Tibial artery (tissue), 4 donors: Measurements from ENCODE around the gene GID8.

Source experiments
- DNase-seq, 2 donors: peaks; one replicate each; pipeline ENCODE4 v3.0.0-alpha.2; 2019
- H3K27ac ChIP-seq, 2 donors: fragments of 200-600 bp; sonication (generic) in 1 of 2; 1 replicate in 1 of 2; 2 replicates in 1 of 2; pipeline ENCODE4 v1.5.1; 2018 to 2019; ENCODE audit warnings: mild to moderate bottlenecking in 1 of 2
- H3K27me3 ChIP-seq, 2 donors: fragments of 200-600 bp; sonication (generic) in 1 of 2; one replicate each; pipeline versions ENCODE4 v1.5.1 to v1.6.0; 2016 to 2019
- H3K36me3 ChIP-seq, 3 donors: fragments of 200-600 bp; sonication (generic) in 2 of 3; one replicate each; pipeline ENCODE4 v1.5.1; 2016 to 2019; ENCODE audit warnings: mild to moderate bottlenecking in 2 of 3
- H3K4me1 ChIP-seq, 4 donors: fragments of 200-600 bp; sonication (generic) in 2 of 4; 1 replicate in 3 of 4; 2 replicates in 1 of 4; pipeline ENCODE4 v1.5.1; 2016 to 2019
- H3K4me3 ChIP-seq, 2 donors: fragments of 200-600 bp; sonication (generic) in 1 of 2; 1 replicate in 1 of 2; 2 replicates in 1 of 2; pipeline ENCODE4 v1.5.1; 2018 to 2019; ENCODE audit warnings: mild to moderate bottlenecking in 2 of 2
- H3K9me3 ChIP-seq, 3 donors: fragments of 200-600 bp; sonication (generic) in 1 of 3; one replicate each; pipeline ENCODE4 v1.5.1; 2016 to 2019
- intact Hi-C: fragments of 100-400 bp; cut with DNase I; formaldehyde crosslinking; loops from one replicate; pipeline ENCODE4 v1.15.0; 2023; ENCODE audit warnings: low total_unique reads
- TF ChIP-seq, protein P1 (sequence below), 2 experiments: fragments of 200-600 bp in 1 of 2; fragments of 450-650 bp in 1 of 2; IDR thresholded peaks; one replicate each; pipeline ENCODE4 v1.5.1; 2017 to 2019; ENCODE audit warnings: antibody characterized with exemption in 2 of 2, mild to moderate bottlenecking in 1 of 2, moderate library complexity in 1 of 2

Gene GID8

DNA sequence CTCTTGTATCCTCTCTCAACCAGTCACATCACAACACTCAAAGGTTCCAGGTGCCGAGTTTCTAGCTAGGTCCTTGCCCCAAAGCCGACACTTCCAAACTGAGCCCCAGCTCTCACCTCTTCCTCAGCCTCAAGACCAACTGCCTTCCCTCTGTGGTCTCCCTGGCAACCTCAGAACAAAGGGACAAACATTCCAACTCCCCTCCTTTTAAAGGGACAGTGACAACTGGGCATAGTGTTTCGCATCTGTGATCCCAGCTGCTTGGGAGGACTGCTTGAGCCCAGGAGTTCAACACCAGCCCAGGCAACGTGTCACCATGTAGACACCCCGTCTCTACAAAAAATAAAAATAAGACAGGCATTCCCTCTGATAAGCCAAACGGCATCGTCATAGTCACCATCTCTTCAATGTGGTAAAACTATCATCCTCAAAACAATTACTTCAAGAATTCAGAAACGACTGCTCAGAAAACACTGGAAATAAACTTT is 22.9 kb upstream of the GID8 start:
- TF ChIP-seq, protein P1, sequence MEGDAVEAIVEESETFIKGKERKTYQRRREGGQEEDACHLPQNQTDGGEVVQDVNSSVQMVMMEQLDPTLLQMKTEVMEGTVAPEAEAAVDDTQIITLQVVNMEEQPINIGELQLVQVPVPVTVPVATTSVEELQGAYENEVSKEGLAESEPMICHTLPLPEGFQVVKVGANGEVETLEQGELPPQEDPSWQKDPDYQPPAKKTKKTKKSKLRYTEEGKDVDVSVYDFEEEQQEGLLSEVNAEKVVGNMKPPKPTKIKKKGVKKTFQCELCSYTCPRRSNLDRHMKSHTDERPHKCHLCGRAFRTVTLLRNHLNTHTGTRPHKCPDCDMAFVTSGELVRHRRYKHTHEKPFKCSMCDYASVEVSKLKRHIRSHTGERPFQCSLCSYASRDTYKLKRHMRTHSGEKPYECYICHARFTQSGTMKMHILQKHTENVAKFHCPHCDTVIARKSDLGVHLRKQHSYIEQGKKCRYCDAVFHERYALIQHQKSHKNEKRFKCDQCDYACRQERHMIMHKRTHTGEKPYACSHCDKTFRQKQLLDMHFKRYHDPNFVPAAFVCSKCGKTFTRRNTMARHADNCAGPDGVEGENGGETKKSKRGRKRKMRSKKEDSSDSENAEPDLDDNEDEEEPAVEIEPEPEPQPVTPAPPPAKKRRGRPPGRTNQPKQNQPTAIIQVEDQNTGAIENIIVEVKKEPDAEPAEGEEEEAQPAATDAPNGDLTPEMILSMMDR (IDR thresholded peaks at IDR 0.05), result no peak
- Histone ChIP-seq H3K36me3 (peaks cover 26 to 37% (median 28%) of the 10 kb centered on the region in 3 donors), H3K27me3 (no peaks in the 10 kb centered on the region), H3K9me3 (no peaks in the 10 kb centered on the region), H3K4me1 (peaks cover 0 to 79% (median 61%) of the 10 kb centered on the region in 4 donors), H3K4me3 (no peak overlapping the region), H3K27ac (no peak overlapping the region)
- DNase-seq, result peak in 1 of 2 donors; percentile 56
- intact Hi-C loops, result no loop called here

DNA sequence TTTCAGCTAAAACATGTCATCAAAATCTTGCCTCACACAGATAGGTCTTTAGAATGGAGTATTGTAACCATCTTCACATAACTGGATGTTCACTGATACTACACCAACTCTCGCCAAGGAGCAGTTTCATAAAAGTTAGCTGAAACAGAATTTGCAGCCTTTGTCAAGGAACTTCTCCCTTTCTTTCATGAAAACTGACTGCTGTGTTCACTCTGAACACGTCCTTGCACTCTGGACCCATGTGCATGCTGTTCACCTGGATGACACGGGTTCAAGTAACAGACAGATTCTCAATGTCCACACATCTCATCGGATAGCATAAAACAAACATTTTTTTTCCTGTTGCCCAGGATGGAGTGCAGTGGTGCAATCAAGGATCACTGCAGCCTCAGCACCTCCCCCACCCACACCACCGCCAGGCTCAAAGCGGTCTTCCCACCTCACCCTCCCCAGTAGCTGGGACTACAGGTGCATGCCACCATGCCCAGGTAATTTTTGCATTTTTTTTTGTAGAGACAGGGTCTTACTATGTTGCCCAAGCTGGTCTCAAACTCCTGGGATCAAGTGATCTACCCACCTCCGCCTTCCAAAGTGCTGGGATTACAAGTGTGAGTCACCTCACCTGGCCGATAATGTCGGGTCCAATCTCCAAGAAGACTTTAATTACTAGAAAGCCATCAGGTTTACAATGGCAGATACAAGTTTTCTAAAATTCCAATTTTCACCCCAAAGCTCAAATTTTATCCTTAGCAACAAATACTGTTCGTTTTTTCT is 21.1 kb upstream of the GID8 start:
- H3K27me3 ChIP-seq, result no peaks in the 10 kb centered on the region
- intact Hi-C loops, result no loop called here
- no peak overlapping the region for H3K4me3 ChIP-seq
- no peak overlapping the region for H3K27ac ChIP-seq
- peaks cover 7 to 18% (median 9%) of the 10 kb centered on the region in 3 donors for H3K36me3 ChIP-seq
- peak in 1 of 2 donors; percentile 27 for DNase-seq
- TF ChIP-seq, protein P1 (IDR thresholded peaks at IDR 0.05), result no peak
- peaks cover 0 to 96% (median 73%) of the 10 kb centered on the region in 4 donors for H3K4me1 ChIP-seq
- no peaks in the 10 kb centered on the region for H3K9me3 ChIP-seq

DNA sequence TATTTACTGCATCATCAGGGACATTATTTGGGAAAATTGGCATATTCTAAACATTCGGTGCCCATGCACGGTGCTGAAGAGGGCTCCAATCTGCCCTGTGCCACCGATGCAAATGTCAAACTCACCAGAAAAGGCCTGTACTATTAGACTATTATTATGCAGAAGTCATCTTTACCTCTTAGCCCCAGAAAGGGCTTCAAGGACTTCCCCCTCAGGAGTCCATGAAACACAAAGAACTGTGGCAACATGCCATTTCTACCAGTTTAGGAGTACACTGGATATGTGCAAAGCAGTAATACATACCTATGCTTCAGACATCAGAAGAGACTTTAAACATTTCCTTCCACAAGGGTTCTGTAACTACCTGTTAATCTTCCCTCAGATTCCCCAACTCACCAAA is 20.2 kb upstream of the GID8 start:
- H3K4me1 ChIP-seq, result peaks cover 0 to 98% (median 79%) of the 10 kb centered on the region in 4 donors
- H3K36me3 ChIP-seq, result peaks cover 3 to 10% (median 4%) of the 10 kb centered on the region in 3 donors
- H3K27me3 ChIP-seq, result no peaks in the 10 kb centered on the region
- TF ChIP-seq, protein P1 (IDR thresholded peaks at IDR 0.05), result no peak
- H3K9me3 ChIP-seq, result no peaks in the 10 kb centered on the region
- peak in 1 of 2 donors; percentile 20 for DNase-seq
- intact Hi-C loops, result no loop called here
- no peak overlapping the region for H3K4me3 ChIP-seq
- no peak overlapping the region for H3K27ac ChIP-seq

DNA sequence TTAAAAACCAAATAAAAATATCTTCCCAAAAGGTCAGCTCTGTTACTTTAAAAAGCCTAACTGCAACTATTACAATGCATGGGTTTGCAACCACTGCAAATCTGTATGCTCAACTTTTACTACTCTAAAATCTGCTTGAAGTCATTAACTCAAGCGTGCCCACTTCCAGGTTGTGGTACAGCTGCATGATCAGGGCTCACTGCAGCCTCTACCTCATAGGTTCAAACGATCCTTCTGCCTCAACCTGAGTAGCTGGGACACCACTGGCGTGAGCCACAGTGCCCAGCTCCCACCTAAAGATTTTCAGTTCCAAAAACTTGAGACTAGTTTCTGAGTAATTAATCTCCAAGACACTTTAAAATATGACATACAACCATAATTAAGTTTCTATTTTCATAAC is 19.8 kb upstream of the GID8 start:
- intact Hi-C loops, result no loop called here
- peak in 1 of 2 donors; percentile 2 for DNase-seq

DNA sequence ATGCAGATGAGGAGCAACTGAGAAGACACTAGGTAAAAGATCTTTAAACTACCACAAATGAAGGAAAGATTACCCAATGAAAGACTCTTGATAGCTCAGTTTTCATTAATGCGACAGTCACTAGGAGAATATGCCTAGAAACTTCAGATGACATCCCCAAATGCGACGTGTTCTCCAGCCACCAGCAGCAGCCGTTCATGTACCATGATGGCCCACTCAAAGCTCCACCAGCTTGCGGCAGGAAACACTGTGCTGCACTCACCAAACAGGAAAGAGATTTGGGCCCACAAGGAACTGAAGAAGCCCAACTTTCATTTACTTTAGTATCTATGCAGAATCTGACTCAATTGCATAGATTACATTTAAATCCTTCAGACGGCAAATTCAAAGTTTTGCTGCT is 19.1 kb upstream of the GID8 start:
- Histone ChIP-seq H3K4me1 (peaks cover 0 to 98% (median 80%) of the 10 kb centered on the region in 4 donors), H3K4me3 (no peak overlapping the region), H3K27me3 (no peaks in the 10 kb centered on the region), H3K27ac (no peak overlapping the region), H3K36me3 (no peaks in the 10 kb centered on the region), H3K9me3 (no peaks in the 10 kb centered on the region)
- intact Hi-C loops, result no loop called here
- TF ChIP-seq, protein P1 (IDR thresholded peaks at IDR 0.05), result no peak
- DNase-seq, result peak in 1 of 2 donors; percentile 3

More for the DNA sequence above, 19.8 kb upstream of the GID8 start:
- Histone ChIP-seq H3K36me3 (peaks cover 0 to 6% (median 2%) of the 10 kb centered on the region in 3 donors), H3K4me3 (no peak overlapping the region), H3K4me1 (peaks cover 0 to 98% (median 80%) of the 10 kb centered on the region in 4 donors), H3K27me3 (no peaks in the 10 kb centered on the region), H3K9me3 (no peaks in the 10 kb centered on the region), H3K27ac (no peak overlapping the region)
- TF ChIP-seq, protein P1 (IDR thresholded peaks at IDR 0.05), result no peak
